HEK293 (cell line): ENCODE measurements around the gene SALL1.

Experiments
- CTCF ChIA-PET: fragments of 350-600 bp; formaldehyde crosslinking; extraction: SDS; loops from one replicate; lab custom pipeline; 2021; ENCODE audit warnings: antibody characterized with exemption; lab: Yijun Ruan, JAX
- POLR2A ChIA-PET: fragments of 300-600 bp; formaldehyde crosslinking; extraction: SDS; loops from one replicate; lab custom pipeline; 2020; ENCODE audit warnings: antibody characterized with exemption, inconsistent platforms; lab: Yijun Ruan, JAX
- H3K27ac ChIP-seq: fragments of 200-500 bp; sonication (Bioruptor generic); 2 replicates; pipeline ENCODE4 v1.5.1; 2014; ENCODE audit warnings: low read depth, low read length, control low read depth, inconsistent platforms; ENCODE audit errors: extremely low read depth
- H3K36me3 ChIP-seq, 2 experiments: fragments of 200-500 bp in 1 of 2; sonication (Bioruptor generic) in 1 of 2; 1 replicate in 1 of 2; 2 replicates in 1 of 2; pipeline ENCODE4 v1.5.1; 2014 to 2017; ENCODE audit warnings: inconsistent platforms in 2 of 2, low read length in 2 of 2; ENCODE audit not compliant: control insufficient read depth in 2 of 2, insufficient read depth in 1 of 2
- H3K4me1 ChIP-seq: fragments of 200-500 bp; sonication (Bioruptor generic); 2 replicates; pipeline ENCODE4 v1.5.1; 2014; ENCODE audit warnings: mild to moderate bottlenecking, low read length, inconsistent platforms; ENCODE audit not compliant: control insufficient read depth, insufficient read depth
- H3K4me3 ChIP-seq: 2 replicates; pipeline ENCODE4 v1.5.1; 2011; ENCODE audit warnings: low read depth, mild to moderate bottlenecking, control low read depth, low read length, moderate library complexity
- H3K9me3 ChIP-seq: fragments of 200-500 bp; sonication (Bioruptor generic); 2 replicates; pipeline ENCODE4 v1.5.1; 2014; ENCODE audit warnings: low read depth, low read length, inconsistent platforms; ENCODE audit not compliant: control insufficient read depth, insufficient read depth
- CTCF ChIP-seq: fragments of 450-650 bp; formaldehyde crosslinking; IDR thresholded peaks from 2 replicates; pipeline ENCODE4 v1.5.1; 2016; ENCODE audit warnings: missing biosample characterization, missing genetic modification characterization
- EGR2 ChIP-seq: fragments of 450-650 bp; formaldehyde crosslinking; IDR thresholded peaks from 2 replicates; pipeline ENCODE4 v1.5.1; 2016; ENCODE audit warnings: low read depth, missing biosample characterization, missing genetic modification characterization
- KLF10 ChIP-seq: fragments of 450-650 bp; IDR thresholded peaks from 2 replicates; pipeline ENCODE4 v1.5.1; 2018; ENCODE audit warnings: missing biosample characterization, mild to moderate bottlenecking, missing genetic modification characterization
- SETDB1 ChIP-seq: IDR thresholded peaks from one replicate; pipeline ENCODE4 v1.6.1; 2017; ENCODE audit warnings: mild to moderate bottlenecking, low read length, moderate library complexity, mixed read lengths; ENCODE audit not compliant: insufficient read length
- SP3 ChIP-seq: fragments of 450-650 bp; formaldehyde crosslinking; IDR thresholded peaks from 2 replicates; pipeline ENCODE4 v1.5.1; 2016; ENCODE audit warnings: missing biosample characterization, missing genetic modification characterization
- ZNF2 ChIP-seq: fragments of 450-650 bp; formaldehyde crosslinking; IDR thresholded peaks from 2 replicates; pipeline ENCODE4 v1.5.1; 2016; ENCODE audit warnings: missing biosample characterization, missing genetic modification characterization
- ZNF202 ChIP-seq: fragments of 450-650 bp; formaldehyde crosslinking; IDR thresholded peaks from 2 replicates; pipeline ENCODE4 v1.5.1; 2016; ENCODE audit warnings: missing biosample characterization, missing genetic modification characterization, borderline replicate concordance
- ZNF221 ChIP-seq: fragments of 450-650 bp; formaldehyde crosslinking; IDR thresholded peaks from 2 replicates; pipeline ENCODE4 v1.5.1; 2017; ENCODE audit warnings: missing biosample characterization, missing genetic modification characterization, borderline replicate concordance
- ZNF274 ChIP-seq, 2 experiments: fragments of 200-500 bp in 1 of 2; fragments of 450-650 bp in 1 of 2; sonication (Bioruptor generic) in 1 of 2; formaldehyde crosslinking in 1 of 2; IDR thresholded peaks; 2 replicates each; pipeline versions ENCODE4 v1.5.1 to v1.6.1; 2014 to 2016; ENCODE audit warnings: borderline replicate concordance in 1 of 2, inconsistent platforms in 1 of 2, low read length in 1 of 2, missing biosample characterization in 1 of 2, missing genetic modification characterization in 1 of 2
- ZNF324 ChIP-seq: fragments of 450-650 bp; formaldehyde crosslinking; IDR thresholded peaks from 2 replicates; pipeline ENCODE4 v1.5.1; 2016; ENCODE audit warnings: missing biosample characterization, missing genetic modification characterization
- ZNF350 ChIP-seq: fragments of 450-650 bp; formaldehyde crosslinking; IDR thresholded peaks from 2 replicates; pipeline ENCODE4 v1.5.0; 2017; ENCODE audit warnings: missing biosample characterization, mild to moderate bottlenecking, missing genetic modification characterization
- ZNF501 ChIP-seq: fragments of 450-650 bp; formaldehyde crosslinking; IDR thresholded peaks from 2 replicates; pipeline ENCODE4 v1.5.1; 2016; ENCODE audit warnings: missing biosample characterization, missing genetic modification characterization
- ZNF560 ChIP-seq: fragments of 450-650 bp; formaldehyde crosslinking; IDR thresholded peaks from 2 replicates; pipeline ENCODE4 v1.5.1; 2017; ENCODE audit warnings: missing biosample characterization, missing genetic modification characterization, borderline replicate concordance
- ZNF561 ChIP-seq: fragments of 450-650 bp; IDR thresholded peaks from 2 replicates; pipeline ENCODE4 v1.5.1; 2018; ENCODE audit warnings: missing biosample characterization, missing genetic modification characterization, borderline replicate concordance
- ZNF596 ChIP-seq: fragments of 450-650 bp; IDR thresholded peaks from 2 replicates; pipeline ENCODE4 v1.5.0; 2018; ENCODE audit warnings: missing biosample characterization, mild to moderate bottlenecking, missing genetic modification characterization, moderate library complexity
- ZSCAN5A ChIP-seq: fragments of 450-650 bp; formaldehyde crosslinking; IDR thresholded peaks from 2 replicates; pipeline ENCODE4 v1.5.1; 2016; ENCODE audit warnings: missing biosample characterization, missing genetic modification characterization
- ZXDB ChIP-seq: fragments of 450-650 bp; formaldehyde crosslinking; IDR thresholded peaks from 2 replicates; pipeline ENCODE4 v1.5.1; 2016; ENCODE audit warnings: missing biosample characterization, missing genetic modification characterization
- TF ChIP-seq, protein P1 (sequence below): fragments of 450-650 bp; formaldehyde crosslinking; IDR thresholded peaks from 2 replicates; pipeline ENCODE4 v1.5.1; 2016; ENCODE audit warnings: missing biosample characterization, missing genetic modification characterization
- TF ChIP-seq, protein P2 (sequence below): fragments of 450-650 bp; formaldehyde crosslinking; IDR thresholded peaks from 2 replicates; pipeline ENCODE4 v1.5.1; 2017; ENCODE audit warnings: missing biosample characterization, missing genetic modification characterization
- TF ChIP-seq, protein P3 (sequence below): fragments of 450-650 bp; formaldehyde crosslinking; conservative IDR thresholded peaks from 2 replicates; pipeline ENCODE4 v1.5.1; 2016; ENCODE audit warnings: low read depth, missing biosample characterization, missing genetic modification characterization

Gene SALL1

DNA sequence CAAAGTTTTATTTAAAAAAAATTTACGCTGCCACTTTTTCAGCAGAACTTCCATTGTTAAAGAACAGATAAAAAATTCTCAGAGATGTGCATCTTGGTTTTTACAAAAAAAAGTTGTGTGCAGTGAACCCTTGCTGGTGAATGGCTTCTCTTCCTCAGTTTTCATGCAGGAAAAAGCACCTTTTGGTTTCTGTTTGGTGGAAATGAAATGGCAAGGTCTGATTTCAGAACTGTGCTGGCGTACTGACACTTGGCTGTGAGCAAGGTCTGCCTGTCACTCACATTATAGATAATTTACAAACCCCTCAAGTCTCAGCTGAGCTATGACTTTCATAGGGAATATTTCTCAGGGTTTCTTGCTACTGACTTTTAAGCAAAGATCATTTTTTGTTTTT is 5.7 kb upstream of the SALL1 start:
- Histone ChIP-seq H3K4me1 (peaks cover 12% of the 10 kb centered on the region), H3K27ac (no peak overlapping the region), H3K9me3 (no peaks in the 10 kb centered on the region), H3K36me3 (no peaks in the 10 kb centered on the region), H3K4me3 (no peak overlapping the region)
- ChIA-PET POLR2A (no interaction called here), CTCF (no interaction called here)
- TF ChIP-seq ZNF202 = no peak
- TF ChIP-seq, protein P1, sequence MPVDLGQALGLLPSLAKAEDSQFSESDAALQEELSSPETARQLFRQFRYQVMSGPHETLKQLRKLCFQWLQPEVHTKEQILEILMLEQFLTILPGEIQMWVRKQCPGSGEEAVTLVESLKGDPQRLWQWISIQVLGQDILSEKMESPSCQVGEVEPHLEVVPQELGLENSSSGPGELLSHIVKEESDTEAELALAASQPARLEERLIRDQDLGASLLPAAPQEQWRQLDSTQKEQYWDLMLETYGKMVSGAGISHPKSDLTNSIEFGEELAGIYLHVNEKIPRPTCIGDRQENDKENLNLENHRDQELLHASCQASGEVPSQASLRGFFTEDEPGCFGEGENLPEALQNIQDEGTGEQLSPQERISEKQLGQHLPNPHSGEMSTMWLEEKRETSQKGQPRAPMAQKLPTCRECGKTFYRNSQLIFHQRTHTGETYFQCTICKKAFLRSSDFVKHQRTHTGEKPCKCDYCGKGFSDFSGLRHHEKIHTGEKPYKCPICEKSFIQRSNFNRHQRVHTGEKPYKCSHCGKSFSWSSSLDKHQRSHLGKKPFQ = no peak
- no peak for TF ChIP-seq ZNF274 (IDR thresholded peaks at IDR 0.05; ENCODE audit: low read length)
- TF ChIP-seq ZNF274 (tag by site-specific recombination; IDR thresholded peaks at IDR 0.05; ENCODE audit: borderline replicate concordance) = no peak
- TF ChIP-seq CTCF (tag by site-specific recombination) = no peak
- TF ChIP-seq ZNF596 (tag by site-specific recombination) = no peak
- no peak for TF ChIP-seq SETDB1
- no peak for TF ChIP-seq KLF10 (tag by site-specific recombination)
- no peak for TF ChIP-seq ZNF2 (tag by site-specific recombination)
- TF ChIP-seq, protein P2, sequence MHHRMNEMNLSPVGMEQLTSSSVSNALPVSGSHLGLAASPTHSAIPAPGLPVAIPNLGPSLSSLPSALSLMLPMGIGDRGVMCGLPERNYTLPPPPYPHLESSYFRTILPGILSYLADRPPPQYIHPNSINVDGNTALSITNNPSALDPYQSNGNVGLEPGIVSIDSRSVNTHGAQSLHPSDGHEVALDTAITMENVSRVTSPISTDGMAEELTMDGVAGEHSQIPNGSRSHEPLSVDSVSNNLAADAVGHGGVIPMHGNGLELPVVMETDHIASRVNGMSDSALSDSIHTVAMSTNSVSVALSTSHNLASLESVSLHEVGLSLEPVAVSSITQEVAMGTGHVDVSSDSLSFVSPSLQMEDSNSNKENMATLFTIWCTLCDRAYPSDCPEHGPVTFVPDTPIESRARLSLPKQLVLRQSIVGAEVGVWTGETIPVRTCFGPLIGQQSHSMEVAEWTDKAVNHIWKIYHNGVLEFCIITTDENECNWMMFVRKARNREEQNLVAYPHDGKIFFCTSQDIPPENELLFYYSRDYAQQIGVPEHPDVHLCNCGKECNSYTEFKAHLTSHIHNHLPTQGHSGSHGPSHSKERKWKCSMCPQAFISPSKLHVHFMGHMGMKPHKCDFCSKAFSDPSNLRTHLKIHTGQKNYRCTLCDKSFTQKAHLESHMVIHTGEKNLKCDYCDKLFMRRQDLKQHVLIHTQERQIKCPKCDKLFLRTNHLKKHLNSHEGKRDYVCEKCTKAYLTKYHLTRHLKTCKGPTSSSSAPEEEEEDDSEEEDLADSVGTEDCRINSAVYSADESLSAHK (tag by site-specific recombination) = no peak
- TF ChIP-seq, protein P3, sequence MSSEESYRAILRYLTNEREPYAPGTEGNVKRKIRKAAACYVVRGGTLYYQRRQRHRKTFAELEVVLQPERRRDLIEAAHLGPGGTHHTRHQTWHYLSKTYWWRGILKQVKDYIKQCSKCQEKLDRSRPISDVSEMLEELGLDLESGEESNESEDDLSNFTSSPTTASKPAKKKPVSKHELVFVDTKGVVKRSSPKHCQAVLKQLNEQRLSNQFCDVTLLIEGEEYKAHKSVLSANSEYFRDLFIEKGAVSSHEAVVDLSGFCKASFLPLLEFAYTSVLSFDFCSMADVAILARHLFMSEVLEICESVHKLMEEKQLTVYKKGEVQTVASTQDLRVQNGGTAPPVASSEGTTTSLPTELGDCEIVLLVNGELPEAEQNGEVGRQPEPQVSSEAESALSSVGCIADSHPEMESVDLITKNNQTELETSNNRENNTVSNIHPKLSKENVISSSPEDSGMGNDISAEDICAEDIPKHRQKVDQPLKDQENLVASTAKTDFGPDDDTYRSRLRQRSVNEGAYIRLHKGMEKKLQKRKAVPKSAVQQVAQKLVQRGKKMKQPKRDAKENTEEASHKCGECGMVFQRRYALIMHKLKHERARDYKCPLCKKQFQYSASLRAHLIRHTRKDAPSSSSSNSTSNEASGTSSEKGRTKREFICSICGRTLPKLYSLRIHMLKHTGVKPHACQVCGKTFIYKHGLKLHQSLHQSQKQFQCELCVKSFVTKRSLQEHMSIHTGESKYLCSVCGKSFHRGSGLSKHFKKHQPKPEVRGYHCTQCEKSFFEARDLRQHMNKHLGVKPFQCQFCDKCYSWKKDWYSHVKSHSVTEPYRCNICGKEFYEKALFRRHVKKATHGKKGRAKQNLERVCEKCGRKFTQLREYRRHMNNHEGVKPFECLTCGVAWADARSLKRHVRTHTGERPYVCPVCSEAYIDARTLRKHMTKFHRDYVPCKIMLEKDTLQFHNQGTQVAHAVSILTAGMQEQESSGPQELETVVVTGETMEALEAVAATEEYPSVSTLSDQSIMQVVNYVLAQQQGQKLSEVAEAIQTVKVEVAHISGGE (tag by site-specific recombination) = no peak
- no peak for TF ChIP-seq ZNF221 (tag by site-specific recombination)
- TF ChIP-seq ZNF324 (tag by site-specific recombination) = no peak
- no peak for TF ChIP-seq EGR2 (tag by site-specific recombination)
- no peak for TF ChIP-seq ZSCAN5A
- no peak for TF ChIP-seq ZXDB (tag by site-specific recombination)
- TF ChIP-seq SP3 = no peak
- TF ChIP-seq ZNF561 = no peak
- TF ChIP-seq ZNF560 (tag by site-specific recombination) = no peak
- TF ChIP-seq ZNF501 (tag by site-specific recombination) = no peak
- TF ChIP-seq ZNF350 (tag by site-specific recombination) = no peak
